HCT116 (cell line): ENCODE data around the gene ACVRL1. TPM values are rescaled to one million over a fixed set of nuclear protein-coding genes. Genes with fewer than 3 reads are reported as not detected.

Experiments
- ATAC-seq: fragments of 200-7000 bp; cut with Tn5 transposase; 2 replicates; pipeline ENCODE4 v1.9.1; 2020; ENCODE audit warnings: mild to moderate bottlenecking, moderate library complexity
- BruUV-seq: library from RNA; stranded (reverse); fragments of 400-500 nt; replicated peaks from 2 replicates; lab custom pipeline; 2021; lab: Mats Ljungman, UMichigan
- CTCF ChIA-PET: fragments of 300-600 bp; sonication (Branson Sonifier 250); formaldehyde crosslinking; loops from one replicate; lab custom pipeline; 2021; ENCODE audit warnings: antibody characterized with exemption; lab: Charles Lee
- POLR2A ChIA-PET: fragments of 300-600, 350-600 bp; sonication (Branson Sonifier 250); formaldehyde crosslinking; loops from one replicate; lab custom pipeline; 2021; ENCODE audit warnings: antibody characterized with exemption; lab: Charles Lee
- RAD21 ChIA-PET, 2 experiments: fragments of 300-600 bp; sonication (Branson Sonifier 250); formaldehyde crosslinking; loops; one replicate each; lab custom pipeline; 2023; ENCODE audit warnings: low total read pairs in 2 of 2; ENCODE audit not compliant: uncharacterized antibody in 2 of 2, unreplicated experiment in 2 of 2, low non-redundant PET in 1 of 2; lab: Charles Lee
- DNase-seq: peaks from one replicate; pipeline ENCODE4 v3.0.0-alpha.2; 2010; ENCODE audit warnings: low read depth, low spot score
- H2AFZ ChIP-seq: fragments of 200-600 bp; shearing (Covaris generic), sonication (generic); 2 replicates; pipeline ENCODE4 v1.6.1; 2017; ENCODE audit warnings: low read depth, mixed run types, mixed read lengths, antibody characterized with exemption, low read length; ENCODE audit not compliant: poor library complexity, severe bottlenecking
- H3K27ac ChIP-seq: 2 replicates; pipeline ENCODE4 v1.5.1; 2012; ENCODE audit warnings: low read depth, low read length
- H3K27me3 ChIP-seq: fragments of 200-600 bp; sonication (generic); 2 replicates; pipeline ENCODE4 v1.6.1; 2016; ENCODE audit warnings: mixed run types, low read length, mixed read lengths; ENCODE audit not compliant: insufficient read depth
- H3K36me3 ChIP-seq, 2 experiments: fragments of 200-500 bp in 1 of 2; fragments of 200-600 bp in 1 of 2; sonication (Bioruptor generic) in 1 of 2; sonication (generic) in 1 of 2; 2 replicates each; pipeline versions ENCODE4 v1.5.1 to v1.6.1; 2014 to 2016; ENCODE audit warnings: low read length in 2 of 2, inconsistent platforms in 1 of 2, mixed read lengths in 1 of 2, mixed run types in 1 of 2; ENCODE audit not compliant: insufficient read depth in 2 of 2, control insufficient read depth in 1 of 2
- H3K4me1 ChIP-seq, 2 experiments: fragments of 200-600 bp in 1 of 2; sonication (generic) in 1 of 2; 2 replicates each; pipeline versions ENCODE4 v1.5.1 to v1.6.1; 2012 to 2017; ENCODE audit warnings: low read length in 2 of 2, inconsistent platforms in 1 of 2, mild to moderate bottlenecking in 1 of 2, mixed read lengths in 1 of 2, mixed run types in 1 of 2, moderate library complexity in 1 of 2; ENCODE audit not compliant: insufficient read depth in 2 of 2, control insufficient read depth in 1 of 2
- H3K4me2 ChIP-seq: fragments of 200-600 bp; sonication (generic); 2 replicates; pipeline ENCODE4 v1.6.1; 2017; ENCODE audit warnings: mixed run types, low read length, mixed read lengths
- H3K4me3 ChIP-seq, 2 experiments: fragments of 200-600 bp in 1 of 2; sonication (generic) in 1 of 2; replicated peaks in 1 of 2; 2 replicates each; pipeline ENCODE4 v1.5.1; 2011 to 2016; ENCODE audit warnings: low read length in 2 of 2, control low read depth in 1 of 2, low read depth in 1 of 2, mild to moderate bottlenecking in 1 of 2, mixed read lengths in 1 of 2, mixed run types in 1 of 2
- H3K79me2 ChIP-seq: fragments of 200-600 bp; sonication (generic); 2 replicates; pipeline ENCODE4 v1.6.1; 2017; ENCODE audit warnings: mild to moderate bottlenecking, mixed run types, low read length, moderate library complexity, mixed read lengths; ENCODE audit not compliant: insufficient read depth
- H3K9ac ChIP-seq: fragments of 200-600 bp; sonication (generic); 2 replicates; pipeline ENCODE4 v1.6.1; 2016; ENCODE audit warnings: low read length, mixed read lengths
- H3K9me2 ChIP-seq: fragments of 200-600 bp; sonication (generic), shearing (Covaris generic); 2 replicates; pipeline ENCODE4 v1.6.1; 2017; ENCODE audit warnings: mixed run types, mild to moderate bottlenecking, moderate library complexity; ENCODE audit not compliant: insufficient read depth
- H3K9me3 ChIP-seq, 2 experiments: fragments of 200-500 bp in 1 of 2; fragments of 200-600 bp in 1 of 2; sonication (Bioruptor generic) in 1 of 2; sonication (generic) in 1 of 2; 2 replicates each; pipeline ENCODE4 v1.6.1; 2014 to 2017; ENCODE audit warnings: low read length in 2 of 2, mixed read lengths in 2 of 2, inconsistent platforms in 1 of 2, low read depth in 1 of 2, mild to moderate bottlenecking in 1 of 2, mixed run types in 1 of 2, moderate library complexity in 1 of 2; ENCODE audit not compliant: control insufficient read depth in 1 of 2, insufficient read depth in 1 of 2
- H4K20me1 ChIP-seq: fragments of 200-600 bp; sonication (generic), shearing (Covaris generic); 2 replicates; pipeline ENCODE4 v1.6.1; 2017; ENCODE audit warnings: mixed run types, mild to moderate bottlenecking, moderate library complexity; ENCODE audit not compliant: insufficient read depth
- CBX3 ChIP-seq: IDR thresholded peaks from 2 replicates; pipeline ENCODE4 v1.6.1; 2012; ENCODE audit warnings: low read depth
- ELF1 ChIP-seq: IDR thresholded peaks from 2 replicates; pipeline ENCODE4 v1.6.1; 2012; ENCODE audit warnings: low read depth, borderline replicate concordance
- EZH2phosphoT487 ChIP-seq: fragments of 200-600 bp; IDR thresholded peaks from 2 replicates; pipeline ENCODE4 v1.6.1; 2018; ENCODE audit warnings: antibody characterized with exemption, borderline replicate concordance
- POLR2A ChIP-seq: IDR thresholded peaks from 2 replicates; pipeline ENCODE4 v1.7.0; 2011; ENCODE audit warnings: borderline replicate concordance; ENCODE audit not compliant: insufficient read depth, insufficient read length; ENCODE audit errors: extremely low read depth
- RAD21 ChIP-seq: IDR thresholded peaks from 2 replicates; pipeline ENCODE4 v1.6.1; 2012; ENCODE audit warnings: low read depth, mild to moderate bottlenecking
- SIN3A ChIP-seq: IDR thresholded peaks from 2 replicates; pipeline ENCODE4 v1.6.1; 2012; ENCODE audit warnings: low read depth
- SP1 ChIP-seq: IDR thresholded peaks from 2 replicates; pipeline ENCODE4 v1.6.1; 2012; ENCODE audit warnings: low read depth
- TCF7L2 ChIP-seq: IDR thresholded peaks from 2 replicates; pipeline ENCODE4 v1.7.0; 2011; ENCODE audit warnings: borderline replicate concordance, inconsistent platforms; ENCODE audit not compliant: insufficient read depth, insufficient read length; ENCODE audit errors: extremely low read depth
- ZBTB33 ChIP-seq: IDR thresholded peaks from 2 replicates; pipeline ENCODE4 v1.6.1; 2011; ENCODE audit warnings: mild to moderate bottlenecking, low read length, moderate library complexity; ENCODE audit not compliant: insufficient replicate concordance; ENCODE audit errors: extremely low read depth
- intact Hi-C: fragments of 100-400 bp; cut with micrococcal nuclease; formaldehyde crosslinking; loops from 2 replicates; pipeline ENCODE4 v1.10.0; 2022
- total RNA-seq: library from RNA; stranded (reverse); gene quantifications from one replicate; pipeline ENCODE4 v1.2.1, GENCODE V29; 2021; ENCODE audit not compliant: unreplicated experiment
- TF ChIP-seq, protein P1 (sequence below): IDR thresholded peaks from 2 replicates; pipeline ENCODE4 v1.6.1; 2012
- TF ChIP-seq, protein P2 (sequence below), 3 experiments: fragments of 200-600 bp in 1 of 3; sonication (generic) in 1 of 3; IDR thresholded peaks in 2 of 3; conservative IDR thresholded peaks in 1 of 3; 2 replicates each; pipeline ENCODE4 v1.5.1; 2012 to 2017; ENCODE audit warnings: low read depth in 2 of 3, low read length in 2 of 3, antibody characterized with exemption in 1 of 3, borderline replicate concordance in 1 of 3, control low read depth in 1 of 3, mild to moderate bottlenecking in 1 of 3, mixed read lengths in 1 of 3, mixed run types in 1 of 3, moderate library complexity in 1 of 3; ENCODE audit not compliant: insufficient read depth in 1 of 3
- TF ChIP-seq, protein P3 (sequence below): IDR thresholded peaks from 2 replicates; pipeline ENCODE4 v1.6.1; 2012; ENCODE audit warnings: low read depth

ACVRL1 gene
- total RNA-seq, 1 experiment from 2014 or later = 2.5 TPM

GRCh38 chr12:51901121-51901817 lies 6.0 kb upstream of the ACVRL1 start:
- ChIA-PET CTCF (interaction anchor here (1.0 kb wide), 1 partner anchor 22 kb away, joined by 4 read pairs; no protein-coding TSS in a partner anchor), POLR2A (no interaction called here), RAD21 (no interaction called here)
- Histone ChIP-seq H3K9me2 (no peaks in the 10 kb centered on the region), H4K20me1 (no peaks in the 10 kb centered on the region), H3K9me3 (no peaks in the 10 kb centered on the region), H3K9ac (no peak overlapping the region), H3K4me1 (no peaks in the 10 kb centered on the region), H3K79me2 (no peaks in the 10 kb centered on the region), H3K36me3 (no peaks in the 10 kb centered on the region), H3K27me3 (no peaks in the 10 kb centered on the region), H3K27ac (no peak overlapping the region), H3K4me3 (no peak overlapping the region), H3K4me2 (no peak overlapping the region), H2AFZ (no peak overlapping the region)
- no peak for DNase-seq
- TF ChIP-seq ZBTB33 (no peak), EZH2phosphoT487 (no peak)
- TF ChIP-seq, protein P1, sequence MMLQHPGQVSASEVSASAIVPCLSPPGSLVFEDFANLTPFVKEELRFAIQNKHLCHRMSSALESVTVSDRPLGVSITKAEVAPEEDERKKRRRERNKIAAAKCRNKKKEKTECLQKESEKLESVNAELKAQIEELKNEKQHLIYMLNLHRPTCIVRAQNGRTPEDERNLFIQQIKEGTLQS = no peak
- no TSS peak for BruUV-seq
- ATAC-seq = no peak
- intact Hi-C loops = no loop called here

DNA sequence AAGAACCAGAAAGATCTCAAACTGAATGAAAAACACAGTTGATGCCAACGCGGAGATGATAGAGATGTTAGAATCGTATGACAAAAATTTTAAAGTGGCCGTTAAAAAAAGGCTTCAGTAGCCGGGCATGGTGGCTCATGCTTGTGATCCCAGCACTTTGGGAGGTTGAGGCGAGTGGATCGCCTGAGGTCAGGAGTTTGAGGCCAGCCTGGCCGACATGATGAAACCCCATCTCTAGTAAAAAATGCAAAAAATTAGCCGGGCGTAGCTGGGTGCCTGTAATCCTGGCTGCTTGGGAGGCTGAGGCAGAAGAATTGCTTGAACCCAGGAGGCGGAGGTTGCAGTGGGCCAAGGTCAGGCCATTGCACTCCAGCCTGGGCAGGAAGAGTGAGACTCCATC lies 5.4 kb upstream of the ACVRL1 start:
- intact Hi-C loops = no loop called here
- no peak for TF ChIP-seq POLR2A
- TF ChIP-seq CBX3 = no peak
- TF ChIP-seq ELF1 = no peak
- TF ChIP-seq, protein P2, sequence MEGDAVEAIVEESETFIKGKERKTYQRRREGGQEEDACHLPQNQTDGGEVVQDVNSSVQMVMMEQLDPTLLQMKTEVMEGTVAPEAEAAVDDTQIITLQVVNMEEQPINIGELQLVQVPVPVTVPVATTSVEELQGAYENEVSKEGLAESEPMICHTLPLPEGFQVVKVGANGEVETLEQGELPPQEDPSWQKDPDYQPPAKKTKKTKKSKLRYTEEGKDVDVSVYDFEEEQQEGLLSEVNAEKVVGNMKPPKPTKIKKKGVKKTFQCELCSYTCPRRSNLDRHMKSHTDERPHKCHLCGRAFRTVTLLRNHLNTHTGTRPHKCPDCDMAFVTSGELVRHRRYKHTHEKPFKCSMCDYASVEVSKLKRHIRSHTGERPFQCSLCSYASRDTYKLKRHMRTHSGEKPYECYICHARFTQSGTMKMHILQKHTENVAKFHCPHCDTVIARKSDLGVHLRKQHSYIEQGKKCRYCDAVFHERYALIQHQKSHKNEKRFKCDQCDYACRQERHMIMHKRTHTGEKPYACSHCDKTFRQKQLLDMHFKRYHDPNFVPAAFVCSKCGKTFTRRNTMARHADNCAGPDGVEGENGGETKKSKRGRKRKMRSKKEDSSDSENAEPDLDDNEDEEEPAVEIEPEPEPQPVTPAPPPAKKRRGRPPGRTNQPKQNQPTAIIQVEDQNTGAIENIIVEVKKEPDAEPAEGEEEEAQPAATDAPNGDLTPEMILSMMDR (IDR thresholded peaks at IDR 0.05 in 2 of 3, conservative IDR thresholded peaks at IDR 0.05 in 1 of 3; ENCODE audit: borderline replicate concordance in 1 of 3, insufficient read depth in 1 of 3, low read depth in 2 of 3, low read length in 2 of 3) = no peak
- TF ChIP-seq, protein P3, sequence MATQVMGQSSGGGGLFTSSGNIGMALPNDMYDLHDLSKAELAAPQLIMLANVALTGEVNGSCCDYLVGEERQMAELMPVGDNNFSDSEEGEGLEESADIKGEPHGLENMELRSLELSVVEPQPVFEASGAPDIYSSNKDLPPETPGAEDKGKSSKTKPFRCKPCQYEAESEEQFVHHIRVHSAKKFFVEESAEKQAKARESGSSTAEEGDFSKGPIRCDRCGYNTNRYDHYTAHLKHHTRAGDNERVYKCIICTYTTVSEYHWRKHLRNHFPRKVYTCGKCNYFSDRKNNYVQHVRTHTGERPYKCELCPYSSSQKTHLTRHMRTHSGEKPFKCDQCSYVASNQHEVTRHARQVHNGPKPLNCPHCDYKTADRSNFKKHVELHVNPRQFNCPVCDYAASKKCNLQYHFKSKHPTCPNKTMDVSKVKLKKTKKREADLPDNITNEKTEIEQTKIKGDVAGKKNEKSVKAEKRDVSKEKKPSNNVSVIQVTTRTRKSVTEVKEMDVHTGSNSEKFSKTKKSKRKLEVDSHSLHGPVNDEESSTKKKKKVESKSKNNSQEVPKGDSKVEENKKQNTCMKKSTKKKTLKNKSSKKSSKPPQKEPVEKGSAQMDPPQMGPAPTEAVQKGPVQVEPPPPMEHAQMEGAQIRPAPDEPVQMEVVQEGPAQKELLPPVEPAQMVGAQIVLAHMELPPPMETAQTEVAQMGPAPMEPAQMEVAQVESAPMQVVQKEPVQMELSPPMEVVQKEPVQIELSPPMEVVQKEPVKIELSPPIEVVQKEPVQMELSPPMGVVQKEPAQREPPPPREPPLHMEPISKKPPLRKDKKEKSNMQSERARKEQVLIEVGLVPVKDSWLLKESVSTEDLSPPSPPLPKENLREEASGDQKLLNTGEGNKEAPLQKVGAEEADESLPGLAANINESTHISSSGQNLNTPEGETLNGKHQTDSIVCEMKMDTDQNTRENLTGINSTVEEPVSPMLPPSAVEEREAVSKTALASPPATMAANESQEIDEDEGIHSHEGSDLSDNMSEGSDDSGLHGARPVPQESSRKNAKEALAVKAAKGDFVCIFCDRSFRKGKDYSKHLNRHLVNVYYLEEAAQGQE = no peak
- no peak for TF ChIP-seq TCF7L2
- TF ChIP-seq SP1 = no peak
- no peak for TF ChIP-seq RAD21
- TF ChIP-seq SIN3A = no peak

More for the DNA sequence above, 5.4 kb upstream of the ACVRL1 start:
- no peak overlapping the region for H3K9ac ChIP-seq
- no peak overlapping the region for H2AFZ ChIP-seq
- H3K4me3 ChIP-seq = no peak overlapping the region
- H3K4me1 ChIP-seq = no peaks in the 10 kb centered on the region
- no peak for DNase-seq
- H4K20me1 ChIP-seq = no peaks in the 10 kb centered on the region
- H3K79me2 ChIP-seq = no peaks in the 10 kb centered on the region
- no peak for ATAC-seq
- RAD21 ChIA-PET = no interaction called here
- H3K36me3 ChIP-seq = no peaks in the 10 kb centered on the region
- H3K27me3 ChIP-seq = no peaks in the 10 kb centered on the region
- no peak overlapping the region for H3K4me2 ChIP-seq
- no TSS peak for BruUV-seq
- H3K9me3 ChIP-seq = no peaks in the 10 kb centered on the region
- H3K27ac ChIP-seq = no peak overlapping the region
- POLR2A ChIA-PET = no interaction called here
- CTCF ChIA-PET = no interaction called here
- no peaks in the 10 kb centered on the region for H3K9me2 ChIP-seq
